C4-2B (cell line): Measurements from ENCODE around the gene OTUD1.

Experiments
- CTCF ChIP-seq: fragments of 450-650 bp; conservative IDR thresholded peaks from 2 replicates; pipeline ENCODE4 v1.5.1; 2017; ENCODE audit warnings: mild to moderate bottlenecking
- ZFX ChIP-seq: fragments of 450-650 bp; IDR thresholded peaks from 2 replicates; pipeline ENCODE4 v1.6.1; 2017

- no peak; the same call in 1 of the 2 replicates for TF ChIP-seq CTCF
- TF ChIP-seq ZFX: no peak
Measured at GRCh38 chr10:23438547-23439451, at the start of gene OTUD1.
